SK-N-SH (cell line): ENCODE data around the gene SMAD7. TPM values are rescaled to one million over a fixed set of nuclear protein-coding genes. Genes with fewer than 3 reads are reported as not detected.

Source experiments
- CTCF ChIA-PET: fragments of 300-600, 350-600 bp; formaldehyde crosslinking; extraction: SDS; loops from one replicate; lab custom pipeline; 2021; lab: Yijun Ruan, JAX
- POLR2A ChIA-PET: fragments of 350-600 bp; sonication (Branson Sonifier 250); formaldehyde crosslinking; extraction: SDS; loops from one replicate; lab custom pipeline; 2020; ENCODE audit warnings: antibody characterized with exemption, inconsistent platforms; lab: Yijun Ruan, JAX
- DNase-seq: peaks from one replicate; pipeline ENCODE4 v3.0.0; 2012
- H2AFZ ChIP-seq: fragments of 200-600 bp; sonication (generic); 2 replicates; pipeline ENCODE4 v1.8.1; 2016; ENCODE audit warnings: antibody characterized with exemption, mild to moderate bottlenecking, low read depth
- H3F3A ChIP-seq: fragments of 200-600 bp; sonication (generic); replicated peaks from 2 replicates; pipeline ENCODE3; 2016; ENCODE audit warnings: antibody characterized with exemption, mild to moderate bottlenecking; ENCODE audit not compliant: insufficient read depth
- H3K27ac ChIP-seq, 2 experiments: fragments of 200-500 bp in 1 of 2; fragments of 200-600 bp in 1 of 2; sonication (Bioruptor generic) in 1 of 2; sonication (generic), shearing (Covaris generic) in 1 of 2; 2 replicates each; pipeline versions ENCODE4 v1.5.1 to v1.6.1; 2014 to 2016; ENCODE audit warnings: low read depth in 2 of 2, inconsistent platforms in 1 of 2, low read length in 1 of 2, mild to moderate bottlenecking in 1 of 2, mixed read lengths in 1 of 2
- H3K27me3 ChIP-seq: fragments of 200-600 bp; sonication (generic), shearing (Covaris generic); 2 replicates; pipeline ENCODE4 v1.6.1; 2016; ENCODE audit warnings: mixed run types; ENCODE audit not compliant: insufficient read depth
- H3K36me3 ChIP-seq, 2 experiments: fragments of 200-500 bp in 1 of 2; fragments of 200-600 bp in 1 of 2; sonication (Bioruptor generic) in 1 of 2; sonication (generic) in 1 of 2; replicated peaks in 1 of 2; 2 replicates each; pipeline versions ENCODE3 to v1.5.1; 2014 to 2016; ENCODE audit warnings: low read length in 1 of 2, mild to moderate bottlenecking in 1 of 2; ENCODE audit not compliant: insufficient read depth in 2 of 2, control insufficient read depth in 1 of 2
- H3K4me1 ChIP-seq, 2 experiments: fragments of 200-500 bp in 1 of 2; fragments of 200-600 bp in 1 of 2; sonication (Bioruptor generic) in 1 of 2; sonication (generic), shearing (Covaris generic) in 1 of 2; 2 replicates each; pipeline versions ENCODE4 v1.5.1 to v1.6.1; 2014 to 2016; ENCODE audit warnings: low read depth in 1 of 2, low read length in 1 of 2, mixed run types in 1 of 2; ENCODE audit not compliant: insufficient read depth in 2 of 2, control insufficient read depth in 1 of 2
- H3K4me2 ChIP-seq: fragments of 200-600 bp; sonication (generic), shearing (Covaris generic); 2 replicates; pipeline ENCODE4 v1.6.1; 2017; ENCODE audit warnings: mixed run types
- H3K4me3 ChIP-seq, 2 experiments: fragments of 200-500 bp in 1 of 2; fragments of 200-600 bp in 1 of 2; sonication (Bioruptor generic) in 1 of 2; sonication (generic), shearing (Covaris generic) in 1 of 2; 2 replicates each; pipeline versions ENCODE4 v1.5.1 to v1.8.1; 2014 to 2016; ENCODE audit warnings: low read depth in 2 of 2, inconsistent platforms in 1 of 2, low read length in 1 of 2, mild to moderate bottlenecking in 1 of 2, mixed read lengths in 1 of 2, moderate library complexity in 1 of 2
- H3K79me2 ChIP-seq: fragments of 200-600 bp; sonication (generic); 2 replicates; pipeline ENCODE4 v1.8.1; 2017; ENCODE audit warnings: mild to moderate bottlenecking; ENCODE audit not compliant: insufficient read depth
- H3K9ac ChIP-seq: fragments of 200-600 bp; sonication (generic); 2 replicates; pipeline ENCODE4 v1.6.1; 2017; ENCODE audit warnings: mixed run types
- H3K9me2 ChIP-seq: fragments of 200-600 bp; sonication (generic); 2 replicates; pipeline ENCODE4 v1.6.1; 2017; ENCODE audit warnings: mixed run types
- H3K9me3 ChIP-seq: fragments of 200-600 bp; sonication (generic); 2 replicates; pipeline ENCODE4 v1.6.1; 2017; ENCODE audit warnings: mixed run types, mild to moderate bottlenecking, moderate library complexity
- H4K20me1 ChIP-seq: fragments of 200-600 bp; sonication (generic); 2 replicates; pipeline ENCODE4 v1.6.1; 2017; ENCODE audit warnings: mild to moderate bottlenecking, mixed run types; ENCODE audit not compliant: insufficient read depth
- ELF1 ChIP-seq: IDR thresholded peaks from 2 replicates; pipeline ENCODE4 v1.4.0; 2012
- EZH2phosphoT487 ChIP-seq: fragments of 200-600 bp; sonication (generic); IDR thresholded peaks from 2 replicates; pipeline ENCODE4 v1.6.1; 2017; ENCODE audit warnings: low read depth, mixed run types, mild to moderate bottlenecking, antibody characterized with exemption, moderate library complexity, borderline replicate concordance
- FOXJ3 ChIP-seq: sonication (generic); formaldehyde crosslinking; IDR thresholded peaks from 2 replicates; pipeline ENCODE4 v1.5.1; 2020; ENCODE audit warnings: mild to moderate bottlenecking, missing genetic modification reagents
- GABPA ChIP-seq: IDR thresholded peaks from 2 replicates; pipeline ENCODE4 v1.4.0; 2012; ENCODE audit warnings: low read depth, mild to moderate bottlenecking
- MEF2A ChIP-seq: IDR thresholded peaks from 2 replicates; pipeline ENCODE4 v1.4.0; 2012; ENCODE audit warnings: low read depth, borderline replicate concordance
- MXI1 ChIP-seq: IDR thresholded peaks from 2 replicates; pipeline ENCODE4 v1.6.1; 2012; ENCODE audit warnings: mild to moderate bottlenecking, low read depth, low read length, improper control_type of control experiment
- NRF1 ChIP-seq: IDR thresholded peaks from 2 replicates; pipeline ENCODE4 v1.6.1; 2012; ENCODE audit warnings: low read depth, mild to moderate bottlenecking, low read length
- TAF1 ChIP-seq: IDR thresholded peaks from 2 replicates; pipeline ENCODE4 v1.6.1; 2012; ENCODE audit warnings: low read depth, mild to moderate bottlenecking, low read length, moderate library complexity, borderline replicate concordance
- TEAD4 ChIP-seq: IDR thresholded peaks from 2 replicates; pipeline ENCODE4 v1.4.0; 2012; ENCODE audit warnings: mild to moderate bottlenecking, borderline replicate concordance; ENCODE audit not compliant: insufficient read depth
- WGBS: methylation state at CpG from one replicate; pipeline ENCODE4 v1.1.6; 2017; ENCODE audit warnings: low lambda C conversion rate; 5-methylcytosine and 5-hydroxymethylcytosine counted together
- polyA plus RNA-seq, 3 experiments: library from polyadenylated mRNA; depleted of rRNA; stranded (reverse); fragments of >200 nt; gene quantifications; 2 replicates each; pipeline ENCODE4 v1.2.3, GENCODE V29; 2012
- TF ChIP-seq, protein P1 (sequence below): IDR thresholded peaks from 2 replicates; pipeline ENCODE4 v1.6.1; 2012; ENCODE audit warnings: mild to moderate bottlenecking, low read depth, low read length, moderate library complexity
- TF ChIP-seq, protein P2 (sequence below): IDR thresholded peaks from 2 replicates; pipeline ENCODE4 v1.4.0; 2012; ENCODE audit warnings: low read depth, borderline replicate concordance
- TF ChIP-seq, protein P3 (sequence below): IDR thresholded peaks from 2 replicates; pipeline ENCODE4; 2012

SMAD7 gene
- polyA plus RNA-seq, 1 of the 3 experiments (the other 2 are of a cell fraction), result 20.0 TPM

DNA sequence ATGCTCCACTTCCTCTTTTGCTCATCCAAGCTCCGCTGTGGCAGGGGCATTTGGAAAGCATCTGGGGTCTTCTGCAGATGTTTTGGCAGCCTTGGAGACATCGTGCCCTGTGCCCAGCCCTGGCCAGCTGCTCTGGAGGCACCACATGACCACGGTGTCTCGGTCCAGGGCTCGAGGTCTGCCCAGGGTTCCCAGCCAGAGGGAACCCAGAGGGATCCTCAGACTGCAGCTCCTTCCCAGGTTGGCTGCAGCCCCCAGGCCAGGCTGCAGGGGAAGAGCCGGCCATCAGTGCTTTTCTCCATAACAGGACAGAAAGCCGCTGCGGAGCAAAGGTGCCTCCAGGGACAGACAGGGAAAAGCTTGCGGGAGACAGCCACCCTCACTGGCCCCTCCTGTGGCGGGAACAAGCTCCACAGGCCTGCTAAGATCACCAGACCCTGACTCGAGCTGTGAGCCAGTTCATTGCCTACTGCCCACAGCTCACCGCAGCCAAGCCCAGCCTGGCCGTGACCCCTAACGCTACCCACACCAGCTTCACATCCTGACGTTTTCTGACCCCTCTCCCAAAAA, 74.7 kb downstream of the SMAD7 start (continued):
- TF ChIP-seq, protein P1, sequence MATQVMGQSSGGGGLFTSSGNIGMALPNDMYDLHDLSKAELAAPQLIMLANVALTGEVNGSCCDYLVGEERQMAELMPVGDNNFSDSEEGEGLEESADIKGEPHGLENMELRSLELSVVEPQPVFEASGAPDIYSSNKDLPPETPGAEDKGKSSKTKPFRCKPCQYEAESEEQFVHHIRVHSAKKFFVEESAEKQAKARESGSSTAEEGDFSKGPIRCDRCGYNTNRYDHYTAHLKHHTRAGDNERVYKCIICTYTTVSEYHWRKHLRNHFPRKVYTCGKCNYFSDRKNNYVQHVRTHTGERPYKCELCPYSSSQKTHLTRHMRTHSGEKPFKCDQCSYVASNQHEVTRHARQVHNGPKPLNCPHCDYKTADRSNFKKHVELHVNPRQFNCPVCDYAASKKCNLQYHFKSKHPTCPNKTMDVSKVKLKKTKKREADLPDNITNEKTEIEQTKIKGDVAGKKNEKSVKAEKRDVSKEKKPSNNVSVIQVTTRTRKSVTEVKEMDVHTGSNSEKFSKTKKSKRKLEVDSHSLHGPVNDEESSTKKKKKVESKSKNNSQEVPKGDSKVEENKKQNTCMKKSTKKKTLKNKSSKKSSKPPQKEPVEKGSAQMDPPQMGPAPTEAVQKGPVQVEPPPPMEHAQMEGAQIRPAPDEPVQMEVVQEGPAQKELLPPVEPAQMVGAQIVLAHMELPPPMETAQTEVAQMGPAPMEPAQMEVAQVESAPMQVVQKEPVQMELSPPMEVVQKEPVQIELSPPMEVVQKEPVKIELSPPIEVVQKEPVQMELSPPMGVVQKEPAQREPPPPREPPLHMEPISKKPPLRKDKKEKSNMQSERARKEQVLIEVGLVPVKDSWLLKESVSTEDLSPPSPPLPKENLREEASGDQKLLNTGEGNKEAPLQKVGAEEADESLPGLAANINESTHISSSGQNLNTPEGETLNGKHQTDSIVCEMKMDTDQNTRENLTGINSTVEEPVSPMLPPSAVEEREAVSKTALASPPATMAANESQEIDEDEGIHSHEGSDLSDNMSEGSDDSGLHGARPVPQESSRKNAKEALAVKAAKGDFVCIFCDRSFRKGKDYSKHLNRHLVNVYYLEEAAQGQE, result no peak

GRCh38 chr18:48875314-48875941, 75.3 kb downstream of the SMAD7 start:
- no peak for TF ChIP-seq NRF1
- TF ChIP-seq EZH2phosphoT487, result no peak
- no peak for TF ChIP-seq MEF2A
- ChIA-PET POLR2A (no interaction called here), CTCF (interaction anchor here (1.2 to 1.3 kb wide), 4 partner anchors 16 to 201 kb away, joined by 3 to 5 read pairs (median 4); no protein-coding TSS in a partner anchor)
- Histone ChIP-seq H2AFZ (no peak overlapping the region), H3K4me2 (no peak overlapping the region), H3K9me2 (no peaks in the 10 kb centered on the region), H3K4me1 (peaks cover 4 to 13% of the 10 kb centered on the region in 2 experiments; a peak in 3 of 4 replicates), H3K27me3 (no peaks in the 10 kb centered on the region), H3K79me2 (no peaks in the 10 kb centered on the region), H3K9me3 (no peaks in the 10 kb centered on the region), H3K4me3 (no peak overlapping the region), H3F3A (peaks cover 6% of the 10 kb centered on the region), H4K20me1 (no peaks in the 10 kb centered on the region), H3K36me3 (no peaks in the 10 kb centered on the region), H3K9ac (no peak overlapping the region), H3K27ac (no peak overlapping the region)
- whole genome bisulfite sequencing, result 94% methylated on average over 10 of the region's 18 CpGs
- DNase-seq, result no peak

DNA sequence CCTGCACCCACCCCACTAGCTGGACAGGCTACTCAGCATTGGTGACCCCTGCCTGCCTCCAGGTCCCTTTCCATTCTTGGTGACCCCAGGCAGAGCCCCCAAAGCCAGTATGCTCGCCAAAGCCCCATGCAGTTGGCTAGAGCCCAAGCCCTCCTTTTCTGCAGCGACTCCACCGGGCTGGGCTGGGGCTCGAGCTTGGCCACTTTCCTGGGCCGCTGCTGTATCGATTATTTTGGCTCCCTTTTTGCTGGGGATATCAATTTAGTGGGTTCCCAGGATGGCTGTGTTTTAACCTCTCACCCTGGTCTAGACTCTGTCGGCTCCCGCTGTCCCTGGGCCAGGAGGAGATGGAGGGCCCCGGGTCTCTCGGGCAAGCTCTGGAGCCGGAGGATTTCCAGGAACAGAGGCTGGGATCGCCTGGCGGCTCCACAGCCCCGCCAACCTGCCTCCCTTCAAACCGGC, 76.0 kb downstream of the SMAD7 start:
- H2AFZ ChIP-seq, result no peak overlapping the region
- no peaks in the 10 kb centered on the region for H3K36me3 ChIP-seq
- H3K27me3 ChIP-seq, result no peaks in the 10 kb centered on the region
- no peak for DNase-seq
- H3K9me3 ChIP-seq, result no peaks in the 10 kb centered on the region
- H3K4me3 ChIP-seq, result no peak overlapping the region
- WGBS, result 93% methylated on average over 14 of the region's 15 CpGs
- no peaks in the 10 kb centered on the region for H4K20me1 ChIP-seq
- H3K4me1 ChIP-seq, result peaks cover 4 to 13% of the 10 kb centered on the region in 2 experiments; a peak in 3 of 4 replicates
- POLR2A ChIA-PET, result no interaction called here
- H3K79me2 ChIP-seq, result no peaks in the 10 kb centered on the region
- H3K4me2 ChIP-seq, result no peak overlapping the region
- CTCF ChIA-PET, result interaction anchor here (1.1 kb wide), 1 partner anchor 364 kb away, joined by 4 read pairs; no protein-coding TSS in a partner anchor
- H3K9me2 ChIP-seq, result no peaks in the 10 kb centered on the region
- H3K9ac ChIP-seq, result no peak overlapping the region
- peaks cover 6% of the 10 kb centered on the region for H3F3A ChIP-seq
- no peak overlapping the region for H3K27ac ChIP-seq
- TF ChIP-seq TEAD4 (no peak), TAF1 (no peak), GABPA (no peak), FOXJ3 (CRISPR knock-in tag) (no peak), MXI1 (no peak), ELF1 (no peak), NRF1 (no peak)
- TF ChIP-seq, protein P1, result no peak
- TF ChIP-seq, protein P2, sequence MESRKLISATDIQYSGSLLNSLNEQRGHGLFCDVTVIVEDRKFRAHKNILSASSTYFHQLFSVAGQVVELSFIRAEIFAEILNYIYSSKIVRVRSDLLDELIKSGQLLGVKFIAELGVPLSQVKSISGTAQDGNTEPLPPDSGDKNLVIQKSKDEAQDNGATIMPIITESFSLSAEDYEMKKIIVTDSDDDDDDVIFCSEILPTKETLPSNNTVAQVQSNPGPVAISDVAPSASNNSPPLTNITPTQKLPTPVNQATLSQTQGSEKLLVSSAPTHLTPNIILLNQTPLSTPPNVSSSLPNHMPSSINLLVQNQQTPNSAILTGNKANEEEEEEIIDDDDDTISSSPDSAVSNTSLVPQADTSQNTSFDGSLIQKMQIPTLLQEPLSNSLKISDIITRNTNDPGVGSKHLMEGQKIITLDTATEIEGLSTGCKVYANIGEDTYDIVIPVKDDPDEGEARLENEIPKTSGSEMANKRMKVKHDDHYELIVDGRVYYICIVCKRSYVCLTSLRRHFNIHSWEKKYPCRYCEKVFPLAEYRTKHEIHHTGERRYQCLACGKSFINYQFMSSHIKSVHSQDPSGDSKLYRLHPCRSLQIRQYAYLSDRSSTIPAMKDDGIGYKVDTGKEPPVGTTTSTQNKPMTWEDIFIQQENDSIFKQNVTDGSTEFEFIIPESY, result no peak
- TF ChIP-seq, protein P3, sequence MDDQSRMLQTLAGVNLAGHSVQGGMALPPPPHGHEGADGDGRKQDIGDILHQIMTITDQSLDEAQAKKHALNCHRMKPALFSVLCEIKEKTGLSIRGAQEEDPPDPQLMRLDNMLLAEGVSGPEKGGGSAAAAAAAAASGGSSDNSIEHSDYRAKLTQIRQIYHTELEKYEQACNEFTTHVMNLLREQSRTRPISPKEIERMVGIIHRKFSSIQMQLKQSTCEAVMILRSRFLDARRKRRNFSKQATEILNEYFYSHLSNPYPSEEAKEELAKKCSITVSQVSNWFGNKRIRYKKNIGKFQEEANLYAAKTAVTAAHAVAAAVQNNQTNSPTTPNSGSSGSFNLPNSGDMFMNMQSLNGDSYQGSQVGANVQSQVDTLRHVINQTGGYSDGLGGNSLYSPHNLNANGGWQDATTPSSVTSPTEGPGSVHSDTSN, result no peak
